GM23248 (cell line): ENCODE results near the gene JAM2.

Source experiments
- EZH2 ChIP-seq: fragments of 200-600 bp; sonication (generic); IDR thresholded peaks from 2 replicates; pipeline ENCODE4 v1.6.1; 2018; ENCODE audit warnings: antibody characterized with exemption, mild to moderate bottlenecking; ENCODE audit not compliant: insufficient read depth, poor library complexity, severe bottlenecking
- EZH2phosphoT487 ChIP-seq: fragments of 200-600 bp; sonication (generic); IDR thresholded peaks from 2 replicates; pipeline ENCODE4 v1.6.1; 2018; ENCODE audit warnings: antibody characterized with exemption, moderate library complexity, mild to moderate bottlenecking, low read depth; ENCODE audit not compliant: insufficient read depth

GRCh38 chr21:25635310-25635709, 3.7 kb upstream of the JAM2 start:
- TF ChIP-seq EZH2phosphoT487 (no peak), EZH2 (no peak)
